CD4-positive, alpha-beta memory T cell (primary cell): Measurements from ENCODE around the gene IGFN1. TPM values are rescaled to one million over a fixed set of nuclear protein-coding genes. Genes with fewer than 3 reads are reported as not detected.

Experiments
- CTCF ChIA-PET: fragments of 350-600 bp; sonication (Branson Sonifier 250); formaldehyde crosslinking; loops from one replicate; lab custom pipeline; 2021; ENCODE audit warnings: inconsistent platforms; ENCODE audit not compliant: partially characterized antibody; lab: Charles Lee
- POLR2A ChIA-PET: fragments of 350-600 bp; sonication (Branson Sonifier 250); formaldehyde crosslinking; loops from one replicate; lab custom pipeline; 2021; ENCODE audit not compliant: partially characterized antibody; lab: Charles Lee
- DNase-seq, 5 donors: peaks; one replicate each; pipeline versions ENCODE4 v3.0.0 to v3.0.0-alpha.2; 2020 to 2022; ENCODE audit warnings: mixed read lengths in 1 of 5
- H3K27ac ChIP-seq: one replicate; pipeline ENCODE4 v1.7.0; 2013; ENCODE audit warnings: low read depth, low read length
- H3K27me3 ChIP-seq: 2 replicates; pipeline ENCODE4 v1.7.0; 2013; ENCODE audit warnings: mild to moderate bottlenecking, low read length, moderate library complexity; ENCODE audit not compliant: insufficient read depth
- H3K36me3 ChIP-seq: 2 replicates; pipeline ENCODE4 v1.7.0; 2013; ENCODE audit warnings: mild to moderate bottlenecking, low read length, moderate library complexity; ENCODE audit not compliant: insufficient read depth
- H3K4me1 ChIP-seq: 2 replicates; pipeline ENCODE4 v1.7.0; 2013; ENCODE audit warnings: mild to moderate bottlenecking, low read length, moderate library complexity; ENCODE audit not compliant: insufficient read depth
- H3K4me3 ChIP-seq, 2 donors: one replicate each; pipeline ENCODE4 v1.7.0; 2013; ENCODE audit warnings: low read length in 2 of 2, mild to moderate bottlenecking in 1 of 2
- H3K9me3 ChIP-seq, 2 donors: one replicate each; pipeline ENCODE4 v1.7.0; 2013; ENCODE audit warnings: low read length in 2 of 2, control low read depth in 1 of 2; ENCODE audit not compliant: control insufficient read depth in 1 of 2
- H3K27ac Mint-ChIP-seq, 7 donors: one replicate each; pipeline ENCODE4 v1.8.0; 2020 to 2021; ENCODE audit warnings: mixed read lengths in 7 of 7, mild to moderate bottlenecking in 6 of 7, inconsistent platforms in 3 of 7, moderate library complexity in 3 of 7
- H3K27me3 Mint-ChIP-seq, 2 donors: one replicate each; pipeline ENCODE4 v1.8.0; 2020 to 2021; ENCODE audit warnings: mixed read lengths in 2 of 2
- H3K36me3 Mint-ChIP-seq, 2 donors: one replicate each; pipeline ENCODE4 v1.8.0; 2020 to 2021; ENCODE audit warnings: mixed read lengths in 2 of 2, inconsistent platforms in 1 of 2, mild to moderate bottlenecking in 1 of 2
- H3K4me1 Mint-ChIP-seq, 4 donors: one replicate each; pipeline ENCODE4 v1.8.0; 2020 to 2021; ENCODE audit warnings: mixed read lengths in 4 of 4, mild to moderate bottlenecking in 1 of 4
- H3K4me3 Mint-ChIP-seq, 8 donors: one replicate each; pipeline ENCODE4 v1.8.0; 2020 to 2021; ENCODE audit warnings: mixed read lengths in 8 of 8, mild to moderate bottlenecking in 7 of 8, moderate library complexity in 6 of 8, inconsistent platforms in 3 of 8
- H3K9me3 Mint-ChIP-seq, 8 donors: one replicate each; pipeline ENCODE4 v1.8.0; 2020 to 2021; ENCODE audit warnings: mixed read lengths in 8 of 8, mild to moderate bottlenecking in 5 of 8, inconsistent platforms in 3 of 8, moderate library complexity in 1 of 8
- intact Hi-C: fragments of 100-400 bp; cut with micrococcal nuclease; formaldehyde crosslinking; loops from one replicate; pipeline ENCODE4 v1.15.1; 2023
- polyA plus RNA-seq, 2 donors: library from polyadenylated mRNA; unstranded; fragments of 300-500 nt; fragmentation: Illumina TruSeq; gene quantifications; one replicate each; pipeline ENCODE4 v1.2.3, GENCODE V29; 2021
- total RNA-seq, 2 experiments: library from RNA; stranded (reverse); gene quantifications; one replicate each; pipeline ENCODE4 v1.2.3, GENCODE V29; 2021

IGFN1 gene
- total and polyA plus RNA-seq, 4 experiments from 2014 or later: not detected

DNA sequence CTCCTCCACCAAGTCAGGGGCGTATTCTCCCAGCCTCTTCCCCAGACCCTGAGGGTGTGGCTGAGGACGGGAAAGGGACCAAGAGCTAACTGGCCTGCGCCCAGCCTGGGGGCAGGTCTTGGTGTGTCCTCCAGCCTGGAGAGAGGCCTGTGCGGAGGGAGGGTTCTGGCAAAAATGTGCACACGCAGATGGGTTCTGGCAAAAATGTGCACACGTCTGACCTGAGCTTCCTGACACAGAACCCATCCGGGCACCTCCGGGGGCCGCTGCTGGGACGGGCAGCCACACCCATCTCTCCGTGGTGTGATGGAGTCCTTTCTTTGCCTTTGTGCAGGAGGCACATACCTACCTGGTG, 69.6 kb downstream of the IGFN1 start:
- H3K27ac Mint-ChIP-seq: no peak overlapping the region
- H3K4me3 Mint-ChIP-seq: peak overlapping the region in 3 of 8 donors; percentile 36 to 59 (median 51)
- no peaks in the 10 kb centered on the region for H3K4me1 ChIP-seq
- no peaks in the 10 kb centered on the region for H3K9me3 ChIP-seq
- DNase-seq: no peak
- peaks cover 5 to 14% of the 10 kb centered on the region in 2 donors for H3K27me3 Mint-ChIP-seq
- peaks cover 0 to 2% (median 0%) of the 10 kb centered on the region in 8 donors for H3K9me3 Mint-ChIP-seq
- no peak overlapping the region for H3K4me3 ChIP-seq
- peaks cover 0 to 4% (median 2%) of the 10 kb centered on the region in 4 donors for H3K4me1 Mint-ChIP-seq
- peaks cover 10% of the 10 kb centered on the region for H3K27me3 ChIP-seq
- intact Hi-C loops: no loop called here
- ChIA-PET POLR2A (no interaction called here), CTCF (no interaction called here)
- no peak overlapping the region for H3K27ac ChIP-seq
- no peaks in the 10 kb centered on the region for H3K36me3 Mint-ChIP-seq
- H3K36me3 ChIP-seq: no peaks in the 10 kb centered on the region

DNA sequence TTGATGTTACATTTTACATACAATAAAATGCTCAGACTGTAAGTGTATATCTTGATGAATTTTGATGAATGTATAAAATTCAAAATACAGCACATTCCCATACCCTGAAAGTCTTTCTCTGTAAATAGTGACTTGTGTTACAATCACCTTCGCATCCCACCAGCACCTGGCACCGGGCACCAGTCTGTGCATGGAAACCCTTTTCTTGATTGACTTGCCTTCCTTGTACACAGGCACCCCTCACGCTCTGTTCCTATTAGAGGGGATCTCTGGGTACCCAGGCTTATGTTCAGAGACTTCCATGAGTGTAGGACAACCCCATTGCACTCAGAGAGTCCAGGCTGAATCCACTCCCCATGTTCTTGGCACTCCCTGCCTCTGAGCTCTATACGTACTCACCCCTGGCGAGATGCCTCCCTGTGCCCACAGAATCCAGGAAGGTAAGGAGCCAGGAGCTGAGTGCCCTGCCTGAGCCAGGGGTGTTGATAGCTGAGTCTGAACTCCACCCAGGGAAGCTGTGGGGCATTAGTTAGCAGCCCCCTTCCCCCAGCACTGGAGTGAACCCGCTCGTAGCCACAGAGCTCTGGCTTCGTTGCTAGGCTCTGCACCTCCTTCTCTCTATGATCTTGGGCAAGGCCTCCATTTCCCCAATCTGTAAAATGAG, 70.2 kb downstream of the IGFN1 start:
- peaks cover 0 to 4% (median 2%) of the 10 kb centered on the region in 4 donors for H3K4me1 Mint-ChIP-seq
- no peaks in the 10 kb centered on the region for H3K36me3 Mint-ChIP-seq
- Histone ChIP-seq H3K36me3 (no peaks in the 10 kb centered on the region), H3K27me3 (peaks cover 10% of the 10 kb centered on the region), H3K4me3 (no peak overlapping the region), H3K27ac (no peak overlapping the region), H3K4me1 (no peaks in the 10 kb centered on the region), H3K9me3 (no peaks in the 10 kb centered on the region)
- peaks cover 7 to 18% of the 10 kb centered on the region in 2 donors for H3K27me3 Mint-ChIP-seq
- no peak overlapping the region for H3K27ac Mint-ChIP-seq
- peak overlapping the region in 3 of 8 donors; percentile 36 to 59 (median 51) for H3K4me3 Mint-ChIP-seq
- intact Hi-C loops: no loop called here
- peaks cover 0 to 2% (median 0%) of the 10 kb centered on the region in 8 donors for H3K9me3 Mint-ChIP-seq
- POLR2A ChIA-PET: no interaction called here
- CTCF ChIA-PET: no interaction called here
- no peak for DNase-seq

DNA sequence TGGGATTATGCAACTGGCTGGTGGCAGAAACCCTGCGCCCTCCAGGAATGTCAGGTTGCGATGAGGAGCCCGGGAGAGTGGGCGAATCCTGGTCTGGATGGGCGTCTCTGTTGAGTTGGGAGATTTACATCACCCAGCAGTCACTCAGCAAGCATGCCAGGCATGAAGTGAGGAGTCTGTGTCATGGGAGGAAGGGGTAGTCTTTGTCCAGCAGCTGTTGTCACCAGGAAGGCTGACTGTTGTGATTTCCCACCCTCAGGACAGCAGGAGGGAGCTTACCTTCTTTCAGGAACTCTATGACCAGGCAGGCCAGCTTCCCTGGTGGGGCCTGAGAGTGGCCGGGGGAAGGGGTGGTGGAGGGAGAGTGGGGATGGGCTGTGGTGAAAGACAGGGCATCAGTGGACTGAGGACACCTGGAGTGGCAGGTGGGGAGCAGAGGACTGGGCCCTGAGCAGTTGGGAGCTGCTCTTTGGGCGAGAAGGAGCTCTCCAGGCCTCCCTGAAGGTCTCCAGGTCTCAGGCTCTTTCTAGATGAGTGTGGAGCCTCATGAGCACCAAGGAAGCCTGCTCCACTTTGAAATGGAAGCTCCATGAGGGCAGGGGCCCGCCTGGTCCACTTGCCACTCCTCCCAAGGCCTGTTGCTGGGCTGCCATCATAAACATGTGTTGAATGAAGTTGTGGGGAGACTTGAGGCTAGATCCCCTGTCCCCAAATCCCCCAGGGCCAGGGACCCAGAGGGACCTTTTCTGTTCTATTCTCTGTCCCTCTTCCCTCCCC, 71.3 kb downstream of the IGFN1 start:
- no peak for DNase-seq

DNA sequence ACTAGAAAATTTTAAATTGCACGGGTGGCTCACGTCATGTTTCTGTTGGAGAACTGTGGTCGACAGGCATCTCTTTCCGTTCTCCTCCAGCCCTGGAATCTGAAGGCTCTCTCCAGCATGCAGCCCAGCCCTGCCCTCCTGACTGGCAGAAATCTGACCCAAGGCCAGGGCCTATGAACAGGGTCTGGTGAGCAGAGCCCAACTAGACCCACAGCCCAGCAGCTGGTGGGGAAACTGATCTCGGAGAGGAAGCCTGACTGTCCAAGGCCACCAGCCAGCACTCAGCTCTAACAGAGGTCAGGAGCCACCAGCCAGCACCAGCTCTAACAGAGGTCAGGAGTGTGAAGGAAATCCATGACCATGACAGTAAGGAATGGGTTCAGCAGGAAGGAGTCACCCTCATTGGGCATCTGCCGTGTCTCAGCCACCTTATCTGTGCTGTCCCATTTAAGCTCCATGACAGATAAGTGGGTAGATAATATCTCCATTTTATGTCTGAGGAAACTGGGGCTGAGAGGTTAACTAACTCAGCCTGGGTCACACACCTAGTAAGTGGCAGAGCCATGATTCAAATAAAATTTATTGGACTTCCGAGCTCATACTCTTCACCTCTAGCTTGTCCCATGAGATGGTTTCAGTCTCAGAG, 72.5 kb downstream of the IGFN1 start:
- no peak overlapping the region for H3K4me3 ChIP-seq
- peaks cover 0 to 4% (median 3%) of the 10 kb centered on the region in 4 donors for H3K4me1 Mint-ChIP-seq
- H3K36me3 ChIP-seq: no peaks in the 10 kb centered on the region
- no peak for DNase-seq
- peaks cover 21 to 24% of the 10 kb centered on the region in 2 donors for H3K27me3 Mint-ChIP-seq
- no peaks in the 10 kb centered on the region for H3K9me3 ChIP-seq
- H3K36me3 Mint-ChIP-seq: no peaks in the 10 kb centered on the region
- no peak overlapping the region for H3K27ac Mint-ChIP-seq
- no peaks in the 10 kb centered on the region for H3K4me1 ChIP-seq
- peaks cover 10% of the 10 kb centered on the region for H3K27me3 ChIP-seq
- H3K4me3 Mint-ChIP-seq: no peak overlapping the region
- intact Hi-C loops: no loop called here
- POLR2A ChIA-PET: no interaction called here
- no peak overlapping the region for H3K27ac ChIP-seq
- CTCF ChIA-PET: interaction anchor here (1.8 kb wide), 1 partner anchor 9 kb away, joined by 7 read pairs; no protein-coding TSS in a partner anchor
- peaks cover 0 to 2% (median 0%) of the 10 kb centered on the region in 8 donors for H3K9me3 Mint-ChIP-seq

More for the DNA sequence above, 71.3 kb downstream of the IGFN1 start:
- Mint-ChIP-seq H3K36me3 (no peaks in the 10 kb centered on the region), H3K27ac (no peak overlapping the region), H3K27me3 (peaks cover 13 to 23% of the 10 kb centered on the region in 2 donors), H3K9me3 (peaks cover 0 to 2% (median 0%) of the 10 kb centered on the region in 8 donors), H3K4me3 (no peak overlapping the region), H3K4me1 (peaks cover 0 to 4% (median 3%) of the 10 kb centered on the region in 4 donors)
- no peaks in the 10 kb centered on the region for H3K36me3 ChIP-seq
- no peaks in the 10 kb centered on the region for H3K9me3 ChIP-seq
- intact Hi-C loops: no loop called here
- H3K4me3 ChIP-seq: no peak overlapping the region
- CTCF ChIA-PET: interaction anchor here (1.8 kb wide), 1 partner anchor 8 kb away, joined by 7 read pairs; no protein-coding TSS in a partner anchor
- H3K27me3 ChIP-seq: peaks cover 10% of the 10 kb centered on the region
- H3K27ac ChIP-seq: no peak overlapping the region
- POLR2A ChIA-PET: no interaction called here
- no peaks in the 10 kb centered on the region for H3K4me1 ChIP-seq

DNA sequence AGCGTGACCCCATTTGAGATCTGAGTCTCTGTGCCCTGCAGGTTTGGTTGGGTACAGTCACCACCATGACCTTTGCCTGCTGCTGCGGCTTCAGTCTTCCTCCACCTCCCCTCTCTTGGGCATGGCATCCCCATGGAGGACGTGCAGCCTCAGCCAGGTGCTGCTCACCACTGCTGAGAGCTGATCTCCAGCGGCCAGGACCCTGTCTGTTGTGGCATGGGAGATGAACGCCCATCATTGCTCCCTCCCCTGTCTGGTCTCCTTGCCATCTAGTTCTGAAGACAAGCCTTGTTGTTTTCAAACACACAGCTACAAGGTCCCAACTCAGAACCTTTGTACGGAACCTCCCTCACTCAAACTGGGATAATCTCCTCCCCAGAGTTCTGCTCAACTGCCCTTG, 73.4 kb downstream of the IGFN1 start:
- no peak overlapping the region for H3K27ac ChIP-seq
- Mint-ChIP-seq H3K27me3 (peaks cover 23 to 28% of the 10 kb centered on the region in 2 donors), H3K4me1 (peaks cover 0 to 4% (median 3%) of the 10 kb centered on the region in 4 donors), H3K27ac (no peak overlapping the region), H3K36me3 (no peaks in the 10 kb centered on the region), H3K4me3 (no peak overlapping the region), H3K9me3 (peaks cover 0 to 2% (median 0%) of the 10 kb centered on the region in 8 donors)
- H3K4me3 ChIP-seq: no peak overlapping the region
- H3K36me3 ChIP-seq: no peaks in the 10 kb centered on the region
- ChIA-PET POLR2A (no interaction called here), CTCF (interaction anchor here (1.1 kb wide), 1 partner anchor 10 kb away, joined by 4 read pairs; no protein-coding TSS in a partner anchor)
- DNase-seq: no peak
- intact Hi-C loops: no loop called here
- H3K27me3 ChIP-seq: peaks cover 10% of the 10 kb centered on the region
- H3K4me1 ChIP-seq: no peaks in the 10 kb centered on the region
- no peaks in the 10 kb centered on the region for H3K9me3 ChIP-seq

DNA sequence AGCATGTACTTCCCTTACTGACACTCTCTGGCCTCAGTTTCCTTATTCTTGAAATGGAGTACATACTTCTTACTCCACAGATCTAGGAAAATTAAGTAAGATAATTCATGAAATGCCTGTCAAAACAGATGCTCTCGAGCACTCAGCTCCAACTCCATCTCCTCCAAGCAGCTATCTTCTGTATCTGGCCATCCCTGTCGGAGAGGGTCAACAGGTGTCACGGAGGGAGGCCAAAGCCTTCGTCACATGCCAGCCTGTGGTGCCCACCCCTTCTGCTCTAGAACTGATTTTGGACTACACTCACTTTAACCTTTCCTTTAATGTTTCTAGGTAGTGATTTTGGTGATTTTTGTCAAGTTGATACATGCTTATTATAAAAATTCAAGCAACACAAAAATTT, 73.9 kb downstream of the IGFN1 start:
- Mint-ChIP-seq H3K27ac (no peak overlapping the region), H3K27me3 (peaks cover 23 to 29% of the 10 kb centered on the region in 2 donors), H3K4me1 (peaks cover 0 to 4% (median 3%) of the 10 kb centered on the region in 4 donors), H3K9me3 (peaks cover 0 to 2% (median 0%) of the 10 kb centered on the region in 8 donors), H3K36me3 (no peaks in the 10 kb centered on the region), H3K4me3 (no peak overlapping the region)
- H3K36me3 ChIP-seq: no peaks in the 10 kb centered on the region
- intact Hi-C loops: no loop called here
- no peak for DNase-seq
- H3K27ac ChIP-seq: no peak overlapping the region
- ChIA-PET CTCF (interaction anchor here (1.1 kb wide), 1 partner anchor 10 kb away, joined by 4 read pairs; no protein-coding TSS in a partner anchor), POLR2A (no interaction called here)
- no peaks in the 10 kb centered on the region for H3K4me1 ChIP-seq
- H3K27me3 ChIP-seq: peaks cover 10% of the 10 kb centered on the region
- H3K9me3 ChIP-seq: no peaks in the 10 kb centered on the region
- H3K4me3 ChIP-seq: no peak overlapping the region

DNA sequence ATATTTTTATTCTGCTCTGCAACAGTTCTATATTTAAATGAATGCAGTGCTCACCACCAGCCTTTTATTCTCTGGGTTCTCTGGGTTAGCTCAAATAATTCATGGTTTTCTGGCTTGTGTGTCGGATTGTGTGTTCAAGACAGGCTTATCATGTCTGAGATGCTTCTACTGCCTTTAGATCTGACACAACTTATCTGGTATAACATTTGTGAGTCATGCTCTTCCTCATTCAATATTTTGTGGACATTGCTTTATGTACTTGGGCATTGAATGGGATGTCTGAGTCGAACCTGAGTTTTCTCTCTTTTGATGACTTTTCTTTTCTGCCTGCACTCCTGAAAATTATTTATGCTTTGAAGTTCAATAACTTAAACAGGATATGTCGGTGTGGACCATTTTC, 75.1 kb downstream of the IGFN1 start:
- Mint-ChIP-seq H3K36me3 (no peaks in the 10 kb centered on the region), H3K4me1 (peaks cover 0 to 2% (median 0%) of the 10 kb centered on the region in 4 donors), H3K27me3 (peaks cover 27% of the 10 kb centered on the region in 2 donors), H3K4me3 (no peak overlapping the region), H3K9me3 (peaks cover 0 to 2% (median 0%) of the 10 kb centered on the region in 8 donors), H3K27ac (no peak overlapping the region)
- no peak for DNase-seq
- CTCF ChIA-PET: no interaction called here
- Histone ChIP-seq H3K36me3 (no peaks in the 10 kb centered on the region), H3K4me1 (no peaks in the 10 kb centered on the region), H3K27me3 (peaks cover 8% of the 10 kb centered on the region), H3K4me3 (no peak overlapping the region), H3K9me3 (no peaks in the 10 kb centered on the region), H3K27ac (no peak overlapping the region)
- intact Hi-C loops: no loop called here
- POLR2A ChIA-PET: no interaction called here
